OCI-LY7 (cell line): ENCODE measurements around the gene MKNK2. TPM values are rescaled to one million over a fixed set of nuclear protein-coding genes. Genes with fewer than 3 reads are reported as not detected.

ENCODE experiments used
- BruUV-seq: library from RNA; stranded (reverse); fragments of 400-500 nt; replicated peaks from 2 replicates; lab custom pipeline; 2021; lab: Mats Ljungman, UMichigan
- CTCF ChIA-PET: fragments of 300-600 bp; sonication (Branson Sonifier 250); formaldehyde crosslinking; loops from one replicate; lab custom pipeline; 2022; ENCODE audit warnings: antibody characterized with exemption; ENCODE audit not compliant: unreplicated experiment; lab: Charles Lee
- POLR2A ChIA-PET: fragments of 300-600 bp; sonication (Branson Sonifier 250); formaldehyde crosslinking; loops from one replicate; lab custom pipeline; 2022; ENCODE audit warnings: antibody characterized with exemption; lab: Charles Lee
- DNase-seq: peaks from one replicate; pipeline ENCODE4 v3.0.0-alpha.2; 2015; ENCODE audit warnings: low spot score
- H2AFZ ChIP-seq: fragments of 200-600 bp; sonication (generic), shearing (Covaris generic); 2 replicates; pipeline ENCODE4 v1.6.1; 2014; ENCODE audit warnings: mild to moderate bottlenecking, antibody characterized with exemption, low read length, moderate library complexity
- H3K27ac ChIP-seq: fragments of 200-600 bp; sonication (generic); 2 replicates; pipeline ENCODE4 v1.5.1; 2014; ENCODE audit warnings: mixed run types, low read depth, mild to moderate bottlenecking, moderate library complexity, low read length, inconsistent platforms; ENCODE audit not compliant: poor library complexity, severe bottlenecking
- H3K36me3 ChIP-seq: fragments of 200-600 bp; sonication (generic); 2 replicates; pipeline ENCODE4 v1.6.1; 2014; ENCODE audit warnings: mild to moderate bottlenecking, antibody characterized with exemption, low read length, moderate library complexity, mixed read lengths; ENCODE audit not compliant: insufficient read depth
- H3K4me1 ChIP-seq: fragments of 200-600 bp; sonication (generic); 2 replicates; pipeline ENCODE4 v1.5.1; 2014; ENCODE audit warnings: mild to moderate bottlenecking, low read length; ENCODE audit not compliant: insufficient read depth, poor library complexity, severe bottlenecking
- H3K4me2 ChIP-seq: fragments of 200-600 bp; sonication (generic); 2 replicates; pipeline ENCODE4 v1.6.1; 2014; ENCODE audit warnings: mild to moderate bottlenecking, low read length
- H3K4me3 ChIP-seq: fragments of 200-600 bp; sonication (generic); 2 replicates; pipeline ENCODE4 v1.5.1; 2014; ENCODE audit warnings: mild to moderate bottlenecking, low read depth, low read length; ENCODE audit not compliant: poor library complexity, severe bottlenecking
- H3K79me2 ChIP-seq: fragments of 200-600 bp; sonication (generic); 2 replicates; pipeline ENCODE4 v1.6.1; 2016; ENCODE audit warnings: low read depth, mild to moderate bottlenecking, low read length, moderate library complexity, mixed read lengths; ENCODE audit not compliant: insufficient read depth
- H3K9me2 ChIP-seq: fragments of 200-600 bp; sonication (generic); 2 replicates; pipeline ENCODE4 v1.6.1; 2016; ENCODE audit warnings: mild to moderate bottlenecking, low read length, mixed read lengths; ENCODE audit not compliant: insufficient read depth
- H3K9me3 ChIP-seq: fragments of 200-600 bp; sonication (generic); 2 replicates; pipeline ENCODE4 v1.6.1; 2014; ENCODE audit warnings: mild to moderate bottlenecking, mixed run types, low read length, mixed read lengths
- H4K20me1 ChIP-seq: fragments of 200-600 bp; sonication (generic); 2 replicates; pipeline ENCODE4 v1.6.1; 2014; ENCODE audit warnings: mild to moderate bottlenecking, antibody characterized with exemption, low read length, moderate library complexity, mixed read lengths; ENCODE audit not compliant: insufficient read depth
- CTCF ChIP-seq: fragments of 200-600 bp; sonication (generic); conservative IDR thresholded peaks from 2 replicates; pipeline ENCODE4 v1.5.1; 2014; ENCODE audit warnings: mild to moderate bottlenecking, antibody characterized with exemption, low read length, moderate library complexity, mixed read lengths
- EZH2phosphoT487 ChIP-seq: fragments of 200-600 bp; sonication (generic); IDR thresholded peaks from 2 replicates; pipeline ENCODE4 v1.6.1; 2018; ENCODE audit warnings: low read depth, borderline replicate concordance, mild to moderate bottlenecking, mixed run types, antibody characterized with exemption, low read length, moderate library complexity, mixed read lengths
- intact Hi-C: fragments of 100-400 bp; cut with micrococcal nuclease; formaldehyde crosslinking; loops from one replicate; pipeline ENCODE4 v1.10.0; 2022; ENCODE audit not compliant: unreplicated experiment
- total RNA-seq, 2 experiments: library from RNA; depleted of rRNA in 1 of 2; stranded (reverse); fragments of >200 nt in 1 of 2; shearing (Covaris generic) in 1 of 2; gene quantifications; 2 replicates each; pipeline ENCODE4 v1.2.3, GENCODE V29; 2014 to 2022

MKNK2 gene
- total RNA-seq, 2 experiments from 2014 or later = 115 to 225 TPM

GRCh38 chr19:2015608-2015950 lies 35.5 kb downstream of the MKNK2 start, which contains the start of gene BTBD2:
Gene BTBD2, minus strand, starts transcription at chr19:2015714. Its CDS starts 11 bp downstream, at chr19:2015703.
- Histone ChIP-seq H3K79me2 (peaks cover 19% of the 10 kb centered on the region; the same call in 1 of the 2 replicates), H3K27ac (peak within 1 kb of the TSS; percentile 51), H3K9me2 (no peaks in the 10 kb centered on the region), H2AFZ (peak within 1 kb of the TSS; percentile 79; the same call in 1 of the 2 replicates), H3K4me2 (peak within 1 kb of the TSS; percentile 87), H3K4me3 (peak within 1 kb of the TSS; percentile 72), H3K9me3 (no peaks in the 10 kb centered on the region), H3K36me3 (peaks cover 21% of the 10 kb centered on the region), H3K4me1 (peaks cover 20% of the 10 kb centered on the region), H4K20me1 (no peaks in the 10 kb centered on the region)
- ChIA-PET CTCF (no interaction called here), POLR2A (no interaction called here)
- BruUV-seq = no TSS peak
- intact Hi-C loops = loop anchor here (5.0 kb wide), 2 partner anchors 118 to 137 kb away; partner anchors contain the start of gene AP3D1
- DNase-seq = peak; percentile 73
- TF ChIP-seq EZH2phosphoT487 (no peak), CTCF (no peak)

- TF ChIP-seq CTCF (no peak), EZH2phosphoT487 (no peak)
- intact Hi-C loops = loop anchor here (5.0 kb wide), 2 partner anchors 118 to 137 kb away; partner anchors contain the start of gene AP3D1
- DNase-seq = peak; percentile 64
- peak overlapping the region; percentile 36 for H3K27ac ChIP-seq
- peaks cover 21% of the 10 kb centered on the region for H3K36me3 ChIP-seq
- peak overlapping the region; percentile 72 for H3K4me3 ChIP-seq
- H3K9me2 ChIP-seq = no peaks in the 10 kb centered on the region
- H2AFZ ChIP-seq = no peak overlapping the region
- no peaks in the 10 kb centered on the region for H3K9me3 ChIP-seq
- no peaks in the 10 kb centered on the region for H4K20me1 ChIP-seq
- ChIA-PET CTCF (no interaction called here), POLR2A (no interaction called here)
- BruUV-seq = no TSS peak
- peaks cover 19% of the 10 kb centered on the region; the same call in 1 of the 2 replicates for H3K79me2 ChIP-seq
- peaks cover 20% of the 10 kb centered on the region for H3K4me1 ChIP-seq
- peak overlapping the region; percentile 87 for H3K4me2 ChIP-seq
These were observed 36.1 kb downstream of the MKNK2 start for GRCh38 chr19:2014731-2015607.

GRCh38 chr19:2014131-2014571 lies 36.9 kb downstream of the MKNK2 start:
- H2AFZ ChIP-seq = no peak overlapping the region
- no peaks in the 10 kb centered on the region for H3K9me3 ChIP-seq
- H3K27ac ChIP-seq = no peak overlapping the region
- H3K4me3 ChIP-seq = peak overlapping the region; percentile 72
- no peaks in the 10 kb centered on the region for H3K9me2 ChIP-seq
- H3K79me2 ChIP-seq = peaks cover 19% of the 10 kb centered on the region; the same call in 1 of the 2 replicates
- peak overlapping the region; percentile 87 for H3K4me2 ChIP-seq
- peaks cover 16% of the 10 kb centered on the region for H3K4me1 ChIP-seq
- no peak for DNase-seq
- H4K20me1 ChIP-seq = no peaks in the 10 kb centered on the region
- intact Hi-C loops = no loop called here
- POLR2A ChIA-PET = no interaction called here
- TF ChIP-seq CTCF (no peak), EZH2phosphoT487 (no peak)
- CTCF ChIA-PET = no interaction called here
- no TSS peak for BruUV-seq
- H3K36me3 ChIP-seq = peaks cover 27% of the 10 kb centered on the region
